ELR (cell line): Measurements from ENCODE around the gene BBS1.

Experiments used
- DNase-seq: peaks from one replicate; pipeline ENCODE4 v3.0.0-alpha.2; 2015; ENCODE audit warnings: low read depth

The BBS1 gene

GRCh38 chr11:66477263-66478201 lies 32.9 kb upstream of the BBS1 start:
- DNase-seq = no peak

GRCh38 chr11:66478729-66479393 lies 31.6 kb upstream of the BBS1 start:
- DNase-seq = peak; percentile 30

GRCh38 chr11:66479394-66480116 lies 30.9 kb upstream of the BBS1 start:
- DNase-seq = peak; percentile 67

- peak; percentile 97 for DNase-seq
Measured at GRCh38 chr11:66480117-66480938, 30.1 kb upstream of the BBS1 start, which contains the start of gene DPP3. Gene DPP3, plus strand, starts transcription at chr11:66480434. Its CDS starts 1,767 bp downstream, at chr11:66482201.

GRCh38 chr11:66484806-66485380 lies 25.5 kb upstream of the BBS1 start:
- no peak for DNase-seq

- DNase-seq = no peak
Measured at GRCh38 chr11:66488957-66489356, 21.5 kb upstream of the BBS1 start.

GRCh38 chr11:66489636-66490035 lies 20.8 kb upstream of the BBS1 start:
- no peak for DNase-seq

- peak; percentile 20 for DNase-seq
Measured at GRCh38 chr11:66491315-66491935, 19.0 kb upstream of the BBS1 start.

- no peak for DNase-seq
Measured at GRCh38 chr11:66492161-66492865, 18.1 kb upstream of the BBS1 start.

GRCh38 chr11:66493130-66493529 lies 17.3 kb upstream of the BBS1 start:
- no peak for DNase-seq

GRCh38 chr11:66494458-66494857 lies 16.0 kb upstream of the BBS1 start:
- no peak for DNase-seq

GRCh38 chr11:66494935-66495334 lies 15.5 kb upstream of the BBS1 start:
- no peak for DNase-seq

- DNase-seq = no peak
Measured at GRCh38 chr11:66495401-66495854, 15.0 kb upstream of the BBS1 start.

GRCh38 chr11:66497206-66497605 lies 13.2 kb upstream of the BBS1 start:
- no peak for DNase-seq

GRCh38 chr11:66498506-66498905 lies 11.9 kb upstream of the BBS1 start:
- DNase-seq = no peak

GRCh38 chr11:66505276-66505816 lies 5.1 kb upstream of the BBS1 start:
- DNase-seq = no peak

- no peak for DNase-seq
Measured at GRCh38 chr11:66509131-66509561, 1.3 kb upstream of the BBS1 start.

GRCh38 chr11:66510990-66511339 lies 530 bp downstream of the BBS1 start:
- no peak for DNase-seq

- DNase-seq = no peak
Measured at GRCh38 chr11:66523611-66524010, 13.2 kb downstream of the BBS1 start.
